Measurements from ENCODE around the gene NGLY1.

- TF ChIP-seq EZH2 (IDR thresholded peaks at IDR 0.05; ENCODE audit: insufficient read depth, low read length), result no peak
- TF ChIP-seq CTCF (IDR thresholded peaks at IDR 0.05; ENCODE audit: insufficient read depth, low read depth, low read length), result no peak
Measured at GRCh38 chr3:25697553-25697952, 85.7 kb downstream of the NGLY1 start.

Data from astrocyte (in vitro differentiated cells and primary cell).